Muscle of back (tissue), 11 donors: ENCODE results near the gene PER1. TPM values are rescaled to one million over a fixed set of nuclear protein-coding genes. Genes with fewer than 3 reads are reported as not detected.

Experiments
- DNase-seq, 3 donors: peaks; one replicate each; pipeline versions ENCODE4 v3.0.0 to v3.0.0-alpha.2; 2013
- polyA plus RNA-seq, 10 donors: library from polyadenylated mRNA; unstranded; fragments of 120-200 nt; gene quantifications; one replicate each; pipeline ENCODE4 v1.2.1, GENCODE V29; 2013; ENCODE audit not compliant: insufficient read length in 10 of 10

Gene PER1
- polyA plus RNA-seq, 10 donors = 31.8 to 90.5 (median 56.4) TPM

DNA sequence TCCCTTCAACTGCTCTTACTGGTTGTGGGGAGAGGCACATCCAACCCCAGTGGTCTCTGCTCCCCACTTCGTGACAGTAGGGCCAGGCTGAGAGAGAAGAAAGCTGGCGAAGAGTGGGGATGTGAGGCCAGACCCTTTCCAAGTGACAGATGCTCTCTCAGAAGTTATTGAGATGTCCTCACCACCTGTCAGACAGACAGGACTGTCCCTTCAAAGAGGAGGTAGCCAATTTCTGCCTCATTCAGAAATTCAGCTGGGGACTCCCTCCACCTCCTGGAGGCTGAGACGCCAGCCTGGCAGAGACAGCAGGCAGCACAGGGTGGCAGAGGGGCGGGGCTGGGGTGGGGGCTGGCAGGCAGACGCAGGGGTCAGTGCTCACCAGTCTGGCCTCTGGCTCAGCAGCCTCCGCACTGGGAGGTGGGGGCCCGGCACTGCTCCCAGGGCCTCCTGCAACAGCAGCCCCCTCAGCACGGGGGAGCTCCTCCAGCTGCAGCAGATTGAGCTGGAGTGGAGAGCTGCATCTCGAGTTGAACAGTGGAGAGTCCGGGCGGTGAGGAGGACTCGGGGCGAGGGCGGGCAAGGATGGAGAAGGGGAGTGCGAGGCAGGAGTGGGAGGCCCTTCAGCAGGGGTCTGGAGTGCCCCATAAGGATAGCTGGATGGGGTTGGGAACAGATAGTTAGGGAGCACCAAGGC is 9.2 kb downstream of the PER1 start:
- DNase-seq = peak in 1 of 3 donors; percentile 30

- DNase-seq = peak in 1 of 3 donors; percentile 28
These were observed 9.9 kb downstream of the PER1 start for GRCh38 chr17:8142158-8142886.

DNA sequence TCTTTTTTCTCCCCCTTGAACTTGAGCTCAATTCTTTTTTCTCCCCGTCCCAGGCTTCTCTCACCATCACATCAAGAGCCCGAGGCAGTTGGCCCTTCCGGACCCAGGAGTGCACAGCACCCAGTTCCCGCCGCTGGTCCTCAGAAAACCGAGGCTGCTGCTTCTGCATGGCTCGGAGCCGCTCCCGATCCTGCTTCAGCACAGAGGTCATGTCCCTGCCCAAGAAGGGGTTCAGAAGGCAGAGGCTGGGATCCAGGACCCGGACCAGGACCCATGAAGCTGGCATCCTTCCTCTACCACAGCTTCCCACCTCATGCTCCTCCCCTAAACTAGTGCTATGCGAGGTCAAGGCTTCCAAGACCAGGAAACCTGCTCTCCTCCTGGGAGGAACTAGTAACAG is 10.5 kb downstream of the PER1 start:
- peak in 1 of 3 donors; percentile 18 for DNase-seq

DNA sequence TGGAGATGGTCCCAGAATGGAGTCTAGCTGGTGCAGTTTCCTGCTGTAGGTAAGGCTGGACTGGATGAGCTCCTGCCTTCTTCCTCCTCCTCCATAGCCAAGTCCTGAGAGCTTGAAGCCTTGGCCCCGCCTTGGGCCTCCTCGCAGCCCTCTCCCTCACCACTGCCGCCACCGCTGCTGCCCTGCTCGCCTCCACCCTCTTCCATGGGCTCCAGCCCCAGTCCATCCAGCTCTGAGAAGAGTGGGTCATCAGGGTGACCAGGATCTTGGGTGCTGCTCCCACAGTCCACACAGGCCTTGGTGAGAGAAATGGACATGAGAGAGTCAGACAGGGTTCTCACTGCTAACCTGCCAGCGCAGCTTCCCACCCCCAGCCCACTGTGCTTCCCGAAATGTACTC is 11.2 kb downstream of the PER1 start:
- peak in 1 of 3 donors; percentile 31 for DNase-seq

DNA sequence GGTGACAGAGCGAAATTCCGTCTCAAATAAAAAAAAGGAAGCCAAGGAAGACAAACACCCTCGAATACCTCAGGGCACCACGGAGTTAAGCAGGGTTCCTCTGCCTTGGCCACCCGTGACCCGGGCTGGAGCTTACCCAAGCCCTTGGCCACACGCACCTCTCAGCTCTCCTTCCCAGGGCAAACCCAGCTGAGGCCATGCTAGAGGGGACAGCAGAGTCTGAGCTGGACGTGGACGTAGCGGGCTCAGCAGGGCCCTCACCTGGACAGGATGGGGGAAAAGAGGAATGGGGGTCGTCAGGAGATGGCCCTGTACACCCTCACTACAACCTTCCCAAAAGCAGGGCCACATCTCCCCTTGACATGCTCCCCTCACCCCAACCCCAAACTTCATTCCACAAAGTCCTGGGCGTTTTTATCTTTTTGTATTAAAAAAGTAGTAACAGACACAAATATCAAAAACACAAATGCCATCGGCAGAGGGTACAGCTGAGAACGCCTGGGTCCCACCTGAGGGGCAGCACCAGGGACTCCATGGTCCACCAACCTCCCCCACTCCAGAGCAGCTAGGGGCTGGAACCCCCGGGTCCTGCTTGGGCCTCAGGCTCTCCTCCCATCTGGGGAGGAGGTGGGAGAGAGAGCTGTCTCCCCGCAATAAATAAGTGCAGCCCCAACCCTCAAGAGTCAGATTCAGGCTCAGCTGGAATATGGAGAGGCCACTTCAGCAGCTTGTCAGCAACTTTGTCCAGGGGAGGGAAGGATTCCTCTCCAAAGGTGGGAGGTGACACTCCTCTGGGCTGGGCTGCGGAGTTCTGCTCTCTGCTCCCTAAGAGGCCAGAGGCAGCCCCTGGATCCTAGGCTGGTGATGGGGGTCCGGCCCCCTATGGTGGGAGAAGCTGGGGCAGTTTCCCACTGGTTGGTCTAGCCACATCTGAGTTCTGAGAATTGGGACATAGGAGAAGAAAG is 11.9 kb downstream of the PER1 start:
- peak in 1 of 3 donors; percentile 37 for DNase-seq

- DNase-seq = peak; percentile 95 to 98 (median 97)
These were observed 13.4 kb downstream of the PER1 start for GRCh38 chr17:8138672-8139371.

DNA sequence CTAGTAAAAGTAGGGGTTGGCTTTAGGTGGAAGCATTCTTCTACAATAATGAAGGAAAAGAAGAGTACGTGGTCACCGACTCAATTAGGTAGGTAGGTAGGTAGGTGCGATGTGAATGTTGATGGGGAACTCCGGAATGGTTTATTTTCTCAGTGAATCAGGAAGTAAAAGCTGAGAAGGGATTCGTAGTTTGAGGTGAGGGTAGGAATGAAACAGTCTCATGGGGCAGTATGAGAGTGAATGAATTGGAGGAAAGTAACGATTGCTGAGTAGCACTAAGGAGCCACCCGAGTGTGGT is 13.9 kb downstream of the PER1 start:
- no peak for DNase-seq

GRCh38 chr17:8137645-8138373 is 14.4 kb downstream of the PER1 start:
- no peak for DNase-seq

GRCh38 chr17:8133941-8134340 is 18.3 kb downstream of the PER1 start:
- no peak for DNase-seq

DNA sequence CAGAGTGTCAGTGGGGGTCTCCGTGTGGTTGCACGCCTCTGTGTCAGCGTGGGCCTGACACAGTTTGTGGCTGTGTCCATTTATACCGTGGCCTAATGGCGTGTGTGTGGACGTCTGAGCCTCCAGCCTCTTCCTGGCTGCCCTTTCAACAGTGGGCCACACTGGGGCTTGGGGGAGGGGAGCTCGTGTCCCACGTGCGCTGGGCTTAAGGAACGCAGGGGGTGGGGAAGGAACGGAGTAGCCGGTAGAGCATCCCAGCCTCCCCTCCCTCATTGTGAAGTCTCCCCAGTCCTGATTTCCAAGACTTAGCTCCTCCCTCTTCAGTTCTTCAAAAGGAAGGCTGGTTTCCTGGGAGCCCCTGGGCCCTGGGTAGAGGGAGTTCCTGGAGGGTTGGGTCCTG is 18.8 kb downstream of the PER1 start:
- DNase-seq = no peak

DNA sequence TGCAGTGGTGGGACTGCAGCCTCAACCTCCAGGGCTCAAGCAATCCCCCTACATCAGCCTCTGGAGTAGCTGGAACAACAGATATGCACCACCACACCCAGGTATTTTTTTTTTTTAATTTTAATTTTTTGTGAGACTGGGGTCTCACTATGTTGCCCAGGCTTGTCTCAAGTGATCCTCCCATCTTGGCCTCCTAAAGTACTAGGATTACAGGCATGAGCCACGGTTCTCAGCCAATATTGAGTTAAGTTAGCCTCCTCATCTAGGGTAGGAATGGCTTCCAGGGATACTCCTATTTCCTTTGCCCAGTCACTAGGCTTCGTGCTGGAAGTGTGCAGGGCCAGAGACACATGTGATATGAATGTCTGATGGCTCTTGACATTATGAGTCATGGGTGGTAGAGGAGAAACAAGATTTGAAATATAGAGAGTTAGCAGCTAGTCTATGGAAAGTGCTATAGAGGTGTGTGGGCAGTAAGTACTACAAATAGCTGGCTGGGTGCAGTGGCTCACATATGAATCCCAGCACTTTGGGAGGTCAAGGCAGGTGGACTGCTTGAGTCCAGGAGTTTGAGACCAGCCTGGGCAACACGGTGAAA is 20.3 kb downstream of the PER1 start:
- no peak for DNase-seq

- no peak for DNase-seq
These were observed 23.9 kb downstream of the PER1 start for GRCh38 chr17:8128125-8128784.

GRCh38 chr17:8126491-8127066 is 25.6 kb downstream of the PER1 start:
- peak in 2 of 3 donors; percentile 48 to 86 for DNase-seq

DNA sequence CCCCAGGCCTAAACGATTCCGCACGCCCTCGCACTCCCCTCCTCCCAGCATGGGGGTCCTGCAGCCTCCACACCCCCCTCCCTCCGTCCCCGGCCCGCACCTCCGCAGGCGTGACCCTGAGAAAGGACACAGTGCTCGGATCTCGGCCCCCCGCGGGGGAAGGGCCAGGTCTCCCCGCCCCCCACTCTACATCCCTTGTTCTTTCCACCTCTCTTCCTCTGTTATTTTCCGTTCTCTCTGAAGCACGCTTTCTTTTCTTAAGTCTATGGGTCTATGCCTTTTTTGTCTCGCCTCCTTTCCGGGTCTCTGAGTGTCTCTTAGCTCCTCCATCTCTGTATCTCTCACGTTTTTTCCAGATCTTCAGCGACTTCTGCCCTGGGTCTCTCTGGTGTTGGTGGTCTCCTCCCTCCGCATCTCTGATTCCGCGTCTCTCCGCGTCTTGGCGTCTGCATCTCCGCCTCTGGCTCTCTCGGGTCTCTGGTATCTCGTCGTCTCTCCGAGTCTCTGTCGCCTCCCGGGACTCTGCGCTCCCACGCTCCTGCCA is 26.2 kb downstream of the PER1 start:
- peak in 1 of 3 donors; percentile 77 for DNase-seq

DNA sequence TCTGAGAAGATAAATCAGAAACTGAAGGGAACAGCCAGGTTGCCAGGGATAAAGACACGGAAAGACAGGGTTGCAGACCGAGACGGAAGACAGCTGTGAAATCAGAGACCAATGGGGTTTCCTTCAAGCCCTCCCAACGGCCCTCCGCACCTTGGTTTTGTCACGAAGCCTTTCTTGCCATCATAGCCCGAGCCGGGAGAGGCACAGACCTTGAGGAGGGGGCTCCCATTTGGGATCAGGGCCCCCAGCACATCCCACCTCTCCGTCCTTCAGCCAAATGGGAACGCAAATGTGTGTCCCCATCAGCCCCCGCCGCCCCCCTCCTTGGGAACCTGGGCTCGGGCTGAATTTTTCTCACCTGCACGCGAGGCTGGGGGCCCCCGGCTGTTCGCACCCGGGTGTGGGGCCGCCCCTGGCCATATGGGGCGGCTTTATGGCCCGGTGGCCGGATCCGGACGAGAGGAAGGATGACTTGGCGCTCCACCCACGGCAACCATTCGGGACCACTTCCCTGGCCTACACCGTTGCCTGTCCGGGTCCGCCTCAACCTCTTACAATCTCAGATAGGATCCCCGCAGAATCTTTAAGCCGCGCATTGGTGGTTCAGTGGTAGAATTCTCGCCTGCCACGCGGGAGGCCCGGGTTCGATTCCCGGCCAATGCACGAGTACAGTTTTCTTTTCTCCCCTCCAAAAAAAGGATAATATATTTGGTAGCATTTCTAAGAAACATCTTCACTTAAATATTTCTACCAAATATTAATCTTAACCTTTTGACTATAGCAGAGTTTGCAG is 26.9 kb downstream of the PER1 start:
- DNase-seq = peak; percentile 82 to 91 (median 88)

DNA sequence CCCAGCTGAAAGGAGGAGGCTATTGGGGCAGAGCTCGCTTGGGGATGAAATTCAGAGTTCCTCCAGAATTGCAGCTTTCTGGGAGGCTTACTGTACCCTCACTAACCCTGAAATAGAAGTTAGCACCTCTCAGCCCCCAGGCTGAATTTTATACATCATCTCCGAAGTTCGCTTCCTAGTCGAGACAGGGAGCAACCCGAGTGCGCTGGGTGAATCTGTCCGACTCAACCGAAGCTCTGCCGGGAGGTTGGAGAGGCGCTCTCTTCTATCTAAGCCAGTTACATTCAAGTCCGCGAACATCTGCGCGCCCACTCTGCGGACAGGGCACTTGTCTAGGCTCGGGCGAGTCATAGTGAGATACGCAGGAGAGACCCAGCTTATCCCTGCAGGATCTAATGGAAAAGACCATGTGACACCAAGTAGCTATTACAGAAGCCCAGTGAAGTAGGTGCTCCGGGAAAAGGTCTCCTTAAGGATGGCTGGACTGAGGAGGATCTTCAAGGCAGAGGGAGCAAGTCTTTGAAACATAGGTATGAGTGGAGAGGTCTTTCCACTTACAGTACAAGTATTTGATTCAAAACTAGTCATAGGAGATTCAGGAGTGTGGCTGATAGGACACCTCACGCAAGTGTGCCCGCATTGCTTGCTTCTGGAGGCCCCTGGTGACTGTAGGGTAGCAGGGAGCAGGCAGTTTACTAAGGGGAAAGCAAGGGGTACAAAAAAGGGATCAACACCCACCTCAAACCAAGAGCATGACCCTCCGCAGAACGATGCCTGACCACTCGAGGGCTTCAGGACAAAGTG is 27.7 kb downstream of the PER1 start:
- DNase-seq = peak in 1 of 3 donors; percentile 66

DNA sequence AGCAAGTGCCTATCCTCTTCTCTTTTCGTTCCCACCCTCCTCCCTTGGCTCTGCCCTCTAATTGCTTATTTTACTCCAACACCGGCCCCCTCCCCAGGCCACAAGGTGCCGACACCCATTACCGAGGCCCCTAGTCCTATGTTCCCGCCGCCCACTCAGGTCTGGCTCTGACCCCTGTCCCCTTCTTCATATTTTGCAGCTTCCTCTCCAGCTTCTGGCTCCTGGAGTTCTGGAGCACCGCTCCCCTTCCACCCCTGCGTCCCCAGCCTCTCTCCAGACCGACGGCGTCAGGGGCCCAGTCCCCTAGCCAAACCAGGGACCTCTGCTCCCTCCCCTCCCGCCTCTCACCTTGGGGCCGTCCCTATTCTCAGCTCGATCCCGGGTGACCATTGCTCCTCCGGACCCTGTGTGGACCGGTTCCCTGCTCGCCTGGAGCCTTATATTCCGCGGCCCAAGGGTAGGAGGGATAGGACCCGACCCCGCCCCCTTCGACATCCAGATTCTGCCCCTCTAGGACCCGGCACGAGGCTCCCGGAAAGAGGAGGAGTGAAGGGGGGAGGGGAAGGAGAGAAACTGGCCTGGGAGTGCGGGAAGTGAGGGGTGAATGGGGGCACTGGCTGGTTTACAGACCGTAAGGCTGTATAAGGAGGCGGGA is 28.4 kb downstream of the PER1 start, which contains the start of gene HES7:
Gene HES7 (minus strand): TSS at position 412 of the 655 bp plus-strand sequence. CDS start 22 bp downstream, at position 390.
- no peak for DNase-seq
